ENCODE measurements around the gene PNMA8C.
"Not testable (repeated sequence)": the region's sequence is repeated elsewhere in the genome, so short reads cannot be mapped to it uniquely, and the experiment has no call there.

Gene PNMA8C

GRCh38 chr19:46447006-46447405 is 18.3 kb upstream of the PNMA8C start:
- DNase-seq, result no peak

- DNase-seq, result no peak
These were observed 17.3 kb upstream of the PNMA8C start for GRCh38 chr19:46446021-46446420.

- no peak for DNase-seq
These were observed 14.2 kb upstream of the PNMA8C start for GRCh38 chr19:46442808-46443450.

- DNase-seq, result no peak
These were observed 13.1 kb upstream of the PNMA8C start for GRCh38 chr19:46441866-46442265.

GRCh38 chr19:46435689-46436088 is 7.0 kb upstream of the PNMA8C start:
- not testable (repeated sequence) for DNase-seq

GRCh38 chr19:46435009-46435408 is 6.3 kb upstream of the PNMA8C start:
- DNase-seq, result no peak

- not testable (repeated sequence) for DNase-seq
These were observed 4.7 kb upstream of the PNMA8C start for GRCh38 chr19:46433470-46433869.

- DNase-seq, result no peak
These were observed 3.1 kb upstream of the PNMA8C start for GRCh38 chr19:46431824-46432223.

GRCh38 chr19:46429999-46430398 is 1.3 kb upstream of the PNMA8C start:
- DNase-seq, result no peak

GRCh38 chr19:46427518-46428045 is 1.2 kb downstream of the PNMA8C start:
- DNase-seq, result no peak

GRCh38 chr19:46426506-46427162 is 2.1 kb downstream of the PNMA8C start:
- peak in 1 of 5 donors; percentile 12 for DNase-seq

GRCh38 chr19:46426035-46426505 is 2.7 kb downstream of the PNMA8C start:
- DNase-seq, result no peak

GRCh38 chr19:46423188-46423587 is 5.5 kb downstream of the PNMA8C start:
- DNase-seq, result no peak

- no peak for DNase-seq
These were observed 6.4 kb downstream of the PNMA8C start for GRCh38 chr19:46422344-46422743.

- no peak for DNase-seq
These were observed 8.7 kb downstream of the PNMA8C start for GRCh38 chr19:46420056-46420455.

- DNase-seq, result not testable (repeated sequence)
These were observed 12.7 kb downstream of the PNMA8C start for GRCh38 chr19:46415804-46416709.

GRCh38 chr19:46414899-46415298 is 13.8 kb downstream of the PNMA8C start:
- not testable (repeated sequence) for DNase-seq

GRCh38 chr19:46413262-46414031 is 15.3 kb downstream of the PNMA8C start, which contains the start of gene CCDC8:
TSS of gene CCDC8 (minus strand) at chr19:46413564. CDS start at chr19:46412810, 754 bp downstream.
- DNase-seq, result no peak

- no peak for DNase-seq
These were observed 16.0 kb downstream of the PNMA8C start for GRCh38 chr19:46412650-46413261.

- no peak for DNase-seq
These were observed 16.6 kb downstream of the PNMA8C start for GRCh38 chr19:46411925-46412649.
